Smooth muscle cell (in vitro differentiated cells): ENCODE results near the gene GXYLT1. TPM values are rescaled to one million over a fixed set of nuclear protein-coding genes. Genes with fewer than 3 reads are reported as not detected.
"Not testable (repeated sequence)": the region's sequence is repeated elsewhere in the genome, so short reads cannot be mapped to it uniquely, and the experiment has no call there.

Source experiments
- DNase-seq: peaks from one replicate; lab custom pipeline; 2025; ENCODE audit not compliant: unreplicated experiment; lab: John Stamatoyannopoulos, UW
- H2AFZ ChIP-seq: fragments of 200-600 bp; sonication (generic); 2 replicates; pipeline ENCODE4 v1.6.0; 2016; ENCODE audit warnings: antibody characterized with exemption, low read depth, mild to moderate bottlenecking
- H3F3A ChIP-seq: fragments of 200-600 bp; sonication (generic); 2 replicates; pipeline ENCODE4 v1.6.0; 2017; ENCODE audit warnings: antibody characterized with exemption, low read depth
- H3K27ac ChIP-seq: fragments of 200-600 bp; sonication (generic); 2 replicates; pipeline ENCODE4 v1.5.1; 2016; ENCODE audit warnings: low read depth, mild to moderate bottlenecking
- H3K27me3 ChIP-seq: fragments of 200-600 bp; sonication (generic); 2 replicates; pipeline ENCODE4 v1.6.1; 2016; ENCODE audit warnings: low read depth, mild to moderate bottlenecking
- H3K36me3 ChIP-seq: fragments of 200-600 bp; sonication (generic); 2 replicates; pipeline ENCODE4 v1.5.1; 2016; ENCODE audit warnings: low read depth
- H3K4me1 ChIP-seq: fragments of 200-600 bp; sonication (generic); 2 replicates; pipeline ENCODE4 v1.5.1; 2016; ENCODE audit warnings: low read depth
- H3K4me2 ChIP-seq: fragments of 200-600 bp; sonication (generic); 2 replicates; pipeline ENCODE4 v1.6.0; 2016; ENCODE audit warnings: mild to moderate bottlenecking
- H3K4me3 ChIP-seq: fragments of 200-600 bp; sonication (generic); 2 replicates; pipeline ENCODE4 v1.5.1; 2016; ENCODE audit warnings: mild to moderate bottlenecking
- H3K79me2 ChIP-seq: fragments of 200-600 bp; sonication (generic); 2 replicates; pipeline ENCODE4 v1.6.0; 2016; ENCODE audit warnings: low read depth, mild to moderate bottlenecking
- H3K9ac ChIP-seq: fragments of 200-600 bp; sonication (generic); 2 replicates; pipeline ENCODE4 v1.6.0; 2016; ENCODE audit warnings: low read depth
- H3K9me3 ChIP-seq: fragments of 200-600 bp; sonication (generic); replicated peaks from 2 replicates; pipeline ENCODE4 v1.5.1; 2016; ENCODE audit warnings: low read depth
- H4K20me1 ChIP-seq: fragments of 200-600 bp; sonication (generic); 2 replicates; pipeline ENCODE4 v1.6.0; 2016; ENCODE audit warnings: low read depth
- CTCF ChIP-seq: fragments of 200-600 bp; sonication (generic); IDR thresholded peaks from 2 replicates; pipeline ENCODE4 v1.5.1; 2017; ENCODE audit warnings: borderline replicate concordance, mild to moderate bottlenecking, antibody characterized with exemption; ENCODE audit not compliant: insufficient read depth, poor library complexity, severe bottlenecking
- WGBS: methylation state at CpG from one replicate; pipeline ENCODE4 v1.1.7; 2016; ENCODE audit warnings: low lambda C conversion rate; 5-methylcytosine and 5-hydroxymethylcytosine counted together
- polyA plus RNA-seq: library from polyadenylated mRNA; unstranded; fragments of >200 nt; fragmentation: Nextera tagmentation; extraction: Ambion mirVana; gene quantifications from 2 replicates; pipeline ENCODE4 v1.2.1, GENCODE V29; 2016
- total RNA-seq: library from RNA; depleted of rRNA; stranded (reverse); fragments of >200 nt; gene quantifications from 2 replicates; pipeline ENCODE4 v1.2.3, GENCODE V29; 2014

The GXYLT1 gene
- total and polyA plus RNA-seq, 2 experiments from 2014 or later, result 10.7 to 20.6 TPM

GRCh38 chr12:42059127-42059526 lies 85.5 kb downstream of the GXYLT1 start:
- no peak overlapping the region for H3K4me3 ChIP-seq
- H3K9me3 ChIP-seq, result no peaks in the 10 kb centered on the region
- H2AFZ ChIP-seq, result no peak overlapping the region
- no peak for DNase-seq
- H3K79me2 ChIP-seq, result no peaks in the 10 kb centered on the region
- H3K36me3 ChIP-seq, result no peaks in the 10 kb centered on the region
- no peaks in the 10 kb centered on the region for H3K4me1 ChIP-seq
- no peak overlapping the region for H3K9ac ChIP-seq
- H3K27ac ChIP-seq, result no peak overlapping the region
- no peak overlapping the region for H3K4me2 ChIP-seq
- no peaks in the 10 kb centered on the region for H4K20me1 ChIP-seq
- H3F3A ChIP-seq, result no peaks in the 10 kb centered on the region
- TF ChIP-seq CTCF, result no peak
- H3K27me3 ChIP-seq, result no peaks in the 10 kb centered on the region

GRCh38 chr12:42056130-42056529 lies 88.5 kb downstream of the GXYLT1 start:
- H3K27me3 ChIP-seq, result no peaks in the 10 kb centered on the region
- H4K20me1 ChIP-seq, result no peaks in the 10 kb centered on the region
- H3K9me3 ChIP-seq, result no peaks in the 10 kb centered on the region
- no peak overlapping the region for H3K9ac ChIP-seq
- DNase-seq, result no peak
- H2AFZ ChIP-seq, result no peak overlapping the region
- WGBS, result 91% methylated on average over 3 of the region's 3 CpGs
- no peak overlapping the region for H3K27ac ChIP-seq
- no peaks in the 10 kb centered on the region for H3K79me2 ChIP-seq
- no peaks in the 10 kb centered on the region for H3F3A ChIP-seq
- no peak for TF ChIP-seq CTCF
- H3K4me3 ChIP-seq, result no peak overlapping the region
- H3K36me3 ChIP-seq, result no peaks in the 10 kb centered on the region
- H3K4me2 ChIP-seq, result no peak overlapping the region
- H3K4me1 ChIP-seq, result no peaks in the 10 kb centered on the region

- no peaks in the 10 kb centered on the region for H3K79me2 ChIP-seq
- H3K9me3 ChIP-seq, result no peaks in the 10 kb centered on the region
- no peaks in the 10 kb centered on the region for H3K27me3 ChIP-seq
- 93% methylated on average over 2 of the region's 2 CpGs for WGBS
- H3K4me3 ChIP-seq, result no peak overlapping the region
- H3K4me1 ChIP-seq, result no peaks in the 10 kb centered on the region
- no peak overlapping the region for H3K9ac ChIP-seq
- H4K20me1 ChIP-seq, result no peaks in the 10 kb centered on the region
- H3K27ac ChIP-seq, result no peak overlapping the region
- H2AFZ ChIP-seq, result no peak overlapping the region
- H3F3A ChIP-seq, result no peaks in the 10 kb centered on the region
- no peak for DNase-seq
- H3K4me2 ChIP-seq, result no peak overlapping the region
- no peak for TF ChIP-seq CTCF
- no peaks in the 10 kb centered on the region for H3K36me3 ChIP-seq
Observed at GRCh38 chr12:42053456-42053855, 91.2 kb downstream of the GXYLT1 start.

GRCh38 chr12:42048980-42049379 lies 95.7 kb downstream of the GXYLT1 start:
- H3K4me2 ChIP-seq, H3K4me1 ChIP-seq, DNase-seq, H3K27ac ChIP-seq, H3K9me3 ChIP-seq, H3K79me2 ChIP-seq, H4K20me1 ChIP-seq, H3K4me3 ChIP-seq, H2AFZ ChIP-seq, H3K9ac ChIP-seq, H3K36me3 ChIP-seq, H3K27me3 ChIP-seq, H3F3A ChIP-seq: not testable (repeated sequence)
- 91% methylated on average over 8 of the region's 8 CpGs for WGBS
